ENCODE data around the gene FAH. TPM values are rescaled to one million over a fixed set of nuclear protein-coding genes. Genes with fewer than 3 reads are reported as not detected.

Gene FAH
- total and polyA plus RNA-seq, 9 of the 15 experiments (the other 6 are each of a cell fraction or from before 2014, with no cell fraction given), result 66.8 to 310 (median 103) TPM

DNA sequence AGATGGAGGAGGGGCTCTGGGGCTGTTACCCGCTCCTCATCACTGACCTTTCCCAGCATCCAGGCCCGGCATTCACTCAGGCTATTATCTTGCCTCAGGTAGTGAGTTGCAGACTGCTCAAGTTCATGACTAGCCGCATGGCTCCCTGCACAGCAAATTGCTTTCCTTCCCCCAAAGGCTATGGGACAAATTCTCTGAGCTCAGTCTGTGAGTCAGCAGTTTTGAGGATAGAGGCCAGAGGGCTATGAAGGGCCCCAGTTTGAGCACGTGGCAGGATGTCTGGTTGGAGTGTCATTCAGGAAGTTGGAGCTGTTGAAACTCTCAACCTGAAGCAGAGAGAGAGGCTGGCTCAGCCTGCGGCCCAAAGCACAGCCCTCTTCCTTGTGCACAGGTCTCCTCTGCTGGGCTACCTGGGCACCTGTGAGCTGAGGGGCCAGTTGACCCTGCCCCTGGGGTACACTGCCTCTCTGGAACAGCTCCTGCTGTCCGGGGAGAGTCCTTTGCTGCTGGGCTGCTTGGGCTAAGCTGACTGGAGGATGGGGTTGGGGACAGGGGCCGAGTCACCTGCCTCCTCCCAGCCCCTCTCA is 7.9 kb downstream of the FAH start (continued):
- no peak for TF ChIP-seq UBTF (IDR thresholded peaks at IDR 0.05; ENCODE audit: borderline replicate concordance in 1 of 2, low read depth in 2 of 2, low read length in 2 of 2)
- no peak for TF ChIP-seq NFXL1 (CRISPR knock-in tag; IDR thresholded peaks at IDR 0.05)
- TF ChIP-seq PRMT5 (CRISPR knock-in tag; IDR thresholded peaks at IDR 0.05), result no peak
- no peak for TF ChIP-seq ZHX1 (conservative IDR thresholded peaks at IDR 0.05; ENCODE audit: low read length)
- no peak for TF ChIP-seq RFX5 (IDR thresholded peaks at IDR 0.05; ENCODE audit: low read depth, low read length)
- peak; percentile 83 for TF ChIP-seq ELF1 (tag; IDR thresholded peaks at IDR 0.05)
- TF ChIP-seq CREB3L1 (IDR thresholded peaks at IDR 0.05; ENCODE audit: borderline replicate concordance, low read depth), result peak; percentile 89
- TF ChIP-seq PPARD (CRISPR knock-in tag; IDR thresholded peaks at IDR 0.05), result no peak
- TF ChIP-seq, protein P1, sequence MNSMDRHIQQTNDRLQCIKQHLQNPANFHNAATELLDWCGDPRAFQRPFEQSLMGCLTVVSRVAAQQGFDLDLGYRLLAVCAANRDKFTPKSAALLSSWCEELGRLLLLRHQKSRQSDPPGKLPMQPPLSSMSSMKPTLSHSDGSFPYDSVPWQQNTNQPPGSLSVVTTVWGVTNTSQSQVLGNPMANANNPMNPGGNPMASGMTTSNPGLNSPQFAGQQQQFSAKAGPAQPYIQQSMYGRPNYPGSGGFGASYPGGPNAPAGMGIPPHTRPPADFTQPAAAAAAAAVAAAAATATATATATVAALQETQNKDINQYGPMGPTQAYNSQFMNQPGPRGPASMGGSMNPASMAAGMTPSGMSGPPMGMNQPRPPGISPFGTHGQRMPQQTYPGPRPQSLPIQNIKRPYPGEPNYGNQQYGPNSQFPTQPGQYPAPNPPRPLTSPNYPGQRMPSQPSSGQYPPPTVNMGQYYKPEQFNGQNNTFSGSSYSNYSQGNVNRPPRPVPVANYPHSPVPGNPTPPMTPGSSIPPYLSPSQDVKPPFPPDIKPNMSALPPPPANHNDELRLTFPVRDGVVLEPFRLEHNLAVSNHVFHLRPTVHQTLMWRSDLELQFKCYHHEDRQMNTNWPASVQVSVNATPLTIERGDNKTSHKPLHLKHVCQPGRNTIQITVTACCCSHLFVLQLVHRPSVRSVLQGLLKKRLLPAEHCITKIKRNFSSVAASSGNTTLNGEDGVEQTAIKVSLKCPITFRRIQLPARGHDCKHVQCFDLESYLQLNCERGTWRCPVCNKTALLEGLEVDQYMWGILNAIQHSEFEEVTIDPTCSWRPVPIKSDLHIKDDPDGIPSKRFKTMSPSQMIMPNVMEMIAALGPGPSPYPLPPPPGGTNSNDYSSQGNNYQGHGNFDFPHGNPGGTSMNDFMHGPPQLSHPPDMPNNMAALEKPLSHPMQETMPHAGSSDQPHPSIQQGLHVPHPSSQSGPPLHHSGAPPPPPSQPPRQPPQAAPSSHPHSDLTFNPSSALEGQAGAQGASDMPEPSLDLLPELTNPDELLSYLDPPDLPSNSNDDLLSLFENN (IDR thresholded peaks at IDR 0.05; ENCODE audit: low read depth in 2 of 2, low read length in 2 of 2), result no peak
- TF ChIP-seq MXI1 (IDR thresholded peaks at IDR 0.05; ENCODE audit: low read depth, low read length), result no peak
- TF ChIP-seq GABPB2 (CRISPR knock-in tag; conservative IDR thresholded peaks at IDR 0.05), result no peak
- TF ChIP-seq SIX5 (IDR thresholded peaks at IDR 0.05; ENCODE audit: borderline replicate concordance in 1 of 2, insufficient read depth in 1 of 2, low read depth in 1 of 2, low read length in 2 of 2), result no peak
- TF ChIP-seq POLR3A (IDR thresholded peaks at IDR 0.05; ENCODE audit: borderline replicate concordance, extremely low read depth, insufficient read depth, insufficient read length), result no peak
- TF ChIP-seq NFATC3 (IDR thresholded peaks at IDR 0.05), result no peak
- no peak for TF ChIP-seq KHSRP (IDR thresholded peaks at IDR 0.05)
- no peak for TF ChIP-seq PHF20 (IDR thresholded peaks at IDR 0.05; ENCODE audit: partially characterized antibody)
- peak; percentile 19; the same call in 1 of the 2 replicates for TF ChIP-seq KLF1 (tag; IDR thresholded peaks at IDR 0.05)

Measured in K562 (cell line).